K562 (cell line): ENCODE results near the gene FADS1. TPM values are rescaled to one million over a fixed set of nuclear protein-coding genes. Genes with fewer than 3 reads are reported as not detected.

Source experiments
- ATF1 ChIP-seq, 2 experiments: fragments of 450-650 bp in 1 of 2; IDR thresholded peaks; 2 replicates each; pipeline ENCODE4 v1.6.1; 2016; ENCODE audit warnings: missing compliant biosample characterization in 1 of 2, missing genetic modification characterization in 1 of 2
- CREB1 ChIP-seq, 2 experiments: sonication (generic) in 1 of 2; formaldehyde crosslinking in 1 of 2; IDR thresholded peaks; 2 replicates each; pipeline versions ENCODE4 v1.6.1 to v1.8.0; 2012 to 2022; ENCODE audit warnings: inconsistent platforms in 1 of 2, mild to moderate bottlenecking in 1 of 2, missing genetic modification reagents in 1 of 2, moderate library complexity in 1 of 2
- EP400 ChIP-seq: fragments of 450-650 bp; IDR thresholded peaks from 2 replicates; pipeline ENCODE4 v1.6.1; 2017; ENCODE audit warnings: antibody characterized with exemption, mild to moderate bottlenecking, moderate library complexity
- KDM4B ChIP-seq, 2 experiments: fragments of 450-650 bp in 1 of 2; sonication (generic) in 1 of 2; IDR thresholded peaks; 2 replicates each; pipeline ENCODE4 v1.6.1; 2016 to 2017; ENCODE audit warnings: borderline replicate concordance in 2 of 2, antibody characterized with exemption in 1 of 2, low read depth in 1 of 2, mild to moderate bottlenecking in 1 of 2
- MAZ ChIP-seq, 2 experiments: fragments of 450-650 bp in 1 of 2; sonication (generic) in 1 of 2; formaldehyde crosslinking; IDR thresholded peaks in 1 of 2; conservative IDR thresholded peaks in 1 of 2; 2 replicates each; pipeline versions ENCODE4 v1.4.0 to v1.5.0; 2020; ENCODE audit warnings: mild to moderate bottlenecking in 1 of 2, missing genetic modification reagents in 1 of 2
- PKNOX1 ChIP-seq: fragments of 450-650 bp; IDR thresholded peaks from 2 replicates; pipeline ENCODE4 v1.6.1; 2016
- SAFB ChIP-seq: fragments of 200-400 bp; formaldehyde crosslinking; IDR thresholded peaks from 2 replicates; pipeline ENCODE4 v1.6.1; 2017; ENCODE audit warnings: low read depth, low read length, borderline replicate concordance
- SMARCC2 ChIP-seq: fragments of 450-650 bp; IDR thresholded peaks from 2 replicates; pipeline ENCODE4 v1.6.1; 2017; ENCODE audit warnings: antibody characterized with exemption, moderate library complexity, mild to moderate bottlenecking, low read depth
- SRF ChIP-seq, 2 experiments: fragments of 250-450, 450-650 bp in 1 of 2; sonication (Bioruptor Pico) in 1 of 2; sonication (generic) in 1 of 2; formaldehyde crosslinking; IDR thresholded peaks; 2 replicates each; pipeline versions ENCODE4 v1.5.0 to v1.5.1; 2020 to 2022; ENCODE audit warnings: mild to moderate bottlenecking in 1 of 2, missing genetic modification reagents in 1 of 2
- STAT5A ChIP-seq: IDR thresholded peaks from 2 replicates; pipeline ENCODE4 v1.6.1; 2012; ENCODE audit warnings: low read length, inconsistent platforms, borderline replicate concordance
- TEAD4 ChIP-seq, 2 experiments: sonication (generic) in 1 of 2; formaldehyde crosslinking in 1 of 2; IDR thresholded peaks; 2 replicates each; pipeline versions ENCODE4 v1.6.1 to v1.8.0; 2012 to 2022; ENCODE audit warnings: borderline replicate concordance in 1 of 2, inconsistent platforms in 1 of 2, low read length in 1 of 2, mild to moderate bottlenecking in 1 of 2, missing genetic modification reagents in 1 of 2
- TOE1 ChIP-seq, 2 experiments: fragments of 450-650 bp in 1 of 2; sonication (generic) in 1 of 2; formaldehyde crosslinking in 1 of 2; IDR thresholded peaks; 2 replicates each; pipeline versions ENCODE4 v1.7.1 to v1.8.0; 2016 to 2022; ENCODE audit warnings: borderline replicate concordance in 2 of 2, mild to moderate bottlenecking in 2 of 2, antibody characterized with exemption in 1 of 2, inconsistent platforms in 1 of 2, low read depth in 1 of 2, missing genetic modification reagents in 1 of 2, moderate library complexity in 1 of 2
- ZBTB11 ChIP-seq, 3 experiments: fragments of 200-800 bp in 1 of 3; fragments of 250-450 bp in 1 of 3; fragments of 450-650 bp in 1 of 3; sonication (Bioruptor Pico) in 1 of 3; sonication (Bioruptor generic) in 1 of 3; formaldehyde crosslinking in 1 of 3; IDR thresholded peaks; 2 replicates each; pipeline versions ENCODE4 v1.6.1 to v1.8.0; 2016 to 2022; ENCODE audit warnings: mild to moderate bottlenecking in 2 of 3, missing genetic modification characterization in 2 of 3, missing compliant biosample characterization in 1 of 3, moderate library complexity in 1 of 3
- ZNF717 ChIP-seq: fragments of 250-450 bp; sonication (Bioruptor Pico); IDR thresholded peaks from 2 replicates; pipeline ENCODE4 v1.5.0; 2021
- ZNF740 ChIP-seq, 3 experiments: fragments of 200-800 bp in 1 of 3; sonication (Bioruptor generic) in 1 of 3; sonication (generic) in 1 of 3; formaldehyde crosslinking in 1 of 3; IDR thresholded peaks; 2 replicates each; pipeline versions ENCODE4 v1.6.1 to v1.8.0; 2016 to 2022; ENCODE audit warnings: mild to moderate bottlenecking in 2 of 3, missing compliant biosample characterization in 2 of 3, missing genetic modification characterization in 2 of 3, missing genetic modification reagents in 1 of 3
- polyA plus RNA-seq, 8 experiments: library from polyadenylated mRNA; depleted of rRNA in 4 of 8; stranded (reverse) in 5 of 8; unstranded in 3 of 8; fragments of >200 nt; fragmentation: Nextera tagmentation in 2 of 8; fragmentation: Illumina TruSeq in 1 of 8; extraction: Ambion mirVana in 2 of 8; extraction: Trizol in 1 of 8; gene quantifications; 2 replicates each; pipeline versions ENCODE4 v1.2.1 to v1.2.3, GENCODE V29; 2011 to 2014; ENCODE audit warnings: inconsistent platforms in 1 of 8, missing spikeins in 1 of 8
- total RNA-seq, 7 experiments: library from RNA; depleted of rRNA in 6 of 7; stranded (reverse); fragments of >200 nt in 6 of 7; fragmentation: Illumina TruSeq in 2 of 7; extraction: Trizol in 2 of 7; gene quantifications; 2 replicates each; pipeline versions ENCODE4 v1.2.1 to v1.2.3, GENCODE V29; 2011 to 2021; ENCODE audit warnings: low replicate concordance in 1 of 7

Gene FADS1
- total and polyA plus RNA-seq, 9 of the 15 experiments (the other 6 are each of a cell fraction or from before 2014, with no cell fraction given): 110 to 864 (median 364) TPM

DNA sequence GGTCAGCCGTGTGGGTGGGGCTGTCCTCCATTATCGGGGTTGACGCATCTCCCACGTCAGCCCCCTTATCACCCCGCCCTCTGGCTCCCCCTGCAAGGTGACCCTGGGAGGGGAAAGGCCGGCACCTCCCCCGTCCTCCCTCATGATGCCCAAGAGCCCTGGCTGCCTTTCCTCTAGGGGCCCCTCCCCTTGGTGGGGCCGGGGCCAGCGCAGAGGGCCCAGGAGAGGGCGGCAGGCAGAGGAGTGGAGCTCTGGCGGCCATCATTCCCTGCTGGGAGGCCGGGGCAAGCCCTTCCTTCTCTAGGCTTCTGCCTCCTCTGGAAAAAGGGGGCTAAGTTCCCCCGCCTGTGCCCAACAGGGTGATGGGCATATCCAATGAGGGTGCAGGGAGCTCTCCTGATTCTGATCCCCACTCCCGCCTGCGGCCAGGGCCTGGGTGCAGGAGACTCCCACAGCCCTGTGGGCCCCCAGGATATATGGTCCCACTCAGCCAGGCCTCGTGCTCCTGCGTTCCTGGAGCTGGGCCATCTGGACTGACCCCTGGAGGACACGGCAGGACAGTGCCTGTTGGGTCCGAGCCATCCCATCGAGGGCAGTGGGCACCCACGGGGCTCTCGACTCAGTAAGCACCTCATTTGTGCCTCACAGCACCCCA lies 52.1 kb downstream of the FADS1 start (continued):
- TF ChIP-seq ZBTB11 (CRISPR knock-in tag; IDR thresholded peaks at IDR 0.05) (no peak), TOE1 (IDR thresholded peaks at IDR 0.05; ENCODE audit: borderline replicate concordance) (0 out of 2 replicates have a peak, but pooled peaks have one; percentile 16), TOE1 (CRISPR knock-in tag; IDR thresholded peaks at IDR 0.05; ENCODE audit: borderline replicate concordance, low read depth) (no peak), ZNF740 (CRISPR knock-in tag; IDR thresholded peaks at IDR 0.05) (no peak), ZNF740 (tag; IDR thresholded peaks at IDR 0.05) (no peak), PKNOX1 (0 out of 2 replicates have a peak, but pooled peaks have one; percentile 18), TEAD4 (IDR thresholded peaks at IDR 0.05; ENCODE audit: low read length) (no peak), TEAD4 (CRISPR knock-in tag; IDR thresholded peaks at IDR 0.05; ENCODE audit: borderline replicate concordance) (no peak), ZNF717 (CRISPR knock-in tag) (no peak), SMARCC2 (no peak), SAFB (no peak), STAT5A (no peak), SRF (CRISPR knock-in tag; IDR thresholded peaks at IDR 0.05) (no peak), KDM4B (IDR thresholded peaks at IDR 0.05; ENCODE audit: borderline replicate concordance in 2 of 2, low read depth in 1 of 2) (0 out of 4 replicates have a peak, but pooled peaks of 1 of the 2 experiments have one; percentile 43), ATF1 (CRISPR knock-in tag; IDR thresholded peaks at IDR 0.05) (no peak), ATF1 (tag; IDR thresholded peaks at IDR 0.05) (peak; percentile 86), EP400 (no peak), MAZ (CRISPR knock-in tag; conservative IDR thresholded peaks at IDR 0.05 in 1 of 2, IDR thresholded peaks at IDR 0.05 in 1 of 2) (peak; percentile 50 to 68; a peak in 3 of 4 replicates), CREB1 (IDR thresholded peaks at IDR 0.05) (peak; percentile 51), CREB1 (CRISPR knock-in tag; IDR thresholded peaks at IDR 0.05) (peak; percentile 48; the same call in 1 of the 2 replicates)
